Femur (tissue), 1 donor: ENCODE results near the gene ROBO2.

Source experiments
- DNase-seq: peaks from one replicate; pipeline ENCODE4 v3.0.0-alpha.2; 2017

ROBO2 gene

GRCh38 chr3:77191014-77191413 lies 151.1 kb downstream of the ROBO2 start:
- no peak for DNase-seq

- no peak for DNase-seq
These were observed 151.7 kb downstream of the ROBO2 start for GRCh38 chr3:77191640-77192039.

- no peak for DNase-seq
These were observed 156.1 kb downstream of the ROBO2 start for GRCh38 chr3:77195766-77196545.

- DNase-seq = no peak
These were observed 157.5 kb downstream of the ROBO2 start for GRCh38 chr3:77197408-77197807.

GRCh38 chr3:77203851-77204250 lies 164.0 kb downstream of the ROBO2 start:
- no peak for DNase-seq

GRCh38 chr3:77204788-77205187 lies 164.9 kb downstream of the ROBO2 start:
- no peak for DNase-seq

- no peak for DNase-seq
These were observed 167.9 kb downstream of the ROBO2 start for GRCh38 chr3:77207753-77208152.

GRCh38 chr3:77222701-77223100 lies 182.8 kb downstream of the ROBO2 start:
- DNase-seq = no peak

- DNase-seq = no peak
These were observed 187.7 kb downstream of the ROBO2 start for GRCh38 chr3:77227567-77227966.

GRCh38 chr3:77232557-77232956 lies 192.7 kb downstream of the ROBO2 start:
- no peak for DNase-seq

- no peak for DNase-seq
These were observed 194.1 kb downstream of the ROBO2 start for GRCh38 chr3:77234004-77234403.

- DNase-seq = no peak
These were observed 196.2 kb downstream of the ROBO2 start for GRCh38 chr3:77236118-77236517.

GRCh38 chr3:77240072-77240650 lies 200.3 kb downstream of the ROBO2 start:
- no peak for DNase-seq

GRCh38 chr3:77242371-77242770 lies 202.5 kb downstream of the ROBO2 start:
- no peak for DNase-seq

GRCh38 chr3:77244981-77245380 lies 205.1 kb downstream of the ROBO2 start:
- DNase-seq = no peak

- DNase-seq = no peak
These were observed 207.2 kb downstream of the ROBO2 start for GRCh38 chr3:77247061-77247460.

- no peak for DNase-seq
These were observed 207.9 kb downstream of the ROBO2 start for GRCh38 chr3:77247817-77248216.

- DNase-seq = no peak
These were observed 208.5 kb downstream of the ROBO2 start for GRCh38 chr3:77248420-77248819.

GRCh38 chr3:77251136-77251535 lies 211.2 kb downstream of the ROBO2 start:
- no peak for DNase-seq

- DNase-seq = peak; percentile 37
These were observed 215.3 kb downstream of the ROBO2 start for GRCh38 chr3:77254967-77255831.

- DNase-seq = no peak
These were observed 216.9 kb downstream of the ROBO2 start for GRCh38 chr3:77256584-77257503.

GRCh38 chr3:77259694-77260093 lies 219.8 kb downstream of the ROBO2 start:
- DNase-seq = no peak

GRCh38 chr3:77262361-77262760 lies 222.5 kb downstream of the ROBO2 start:
- peak; percentile 27 for DNase-seq
